K562 (cell line): ENCODE data around the gene BAMBI. TPM values are rescaled to one million over a fixed set of nuclear protein-coding genes. Genes with fewer than 3 reads are reported as not detected.

Experiments used
- CGGBP1 ChIP-seq: fragments of 250-450 bp; sonication (Bioruptor Pico); IDR thresholded peaks from 2 replicates; pipeline ENCODE4 v1.9.0; 2021; ENCODE audit warnings: mild to moderate bottlenecking
- CLOCK ChIP-seq: fragments of 250-450 bp; sonication (Bioruptor Pico); IDR thresholded peaks from 2 replicates; pipeline ENCODE4 v1.4.0; 2020; ENCODE audit warnings: mild to moderate bottlenecking, moderate library complexity, borderline replicate concordance
- FOXJ3 ChIP-seq: sonication (generic); formaldehyde crosslinking; IDR thresholded peaks from 2 replicates; pipeline ENCODE4 v1.4.0; 2020; ENCODE audit warnings: mild to moderate bottlenecking, missing genetic modification reagents
- FOXM1 ChIP-seq, 2 experiments: fragments of 450-650 bp in 1 of 2; sonication (generic) in 1 of 2; formaldehyde crosslinking in 1 of 2; IDR thresholded peaks; 2 replicates each; pipeline versions ENCODE4 v1.6.1 to v1.9.0; 2017 to 2022; ENCODE audit warnings: low read depth in 2 of 2, mild to moderate bottlenecking in 2 of 2, missing genetic modification reagents in 1 of 2, moderate library complexity in 1 of 2
- GABPB1 ChIP-seq: sonication (generic); formaldehyde crosslinking; IDR thresholded peaks from 2 replicates; pipeline ENCODE4 v1.8.0; 2022; ENCODE audit warnings: mild to moderate bottlenecking, missing genetic modification reagents
- GABPB2 ChIP-seq: fragments of 250-450 bp; sonication (Bioruptor Pico); conservative IDR thresholded peaks from 2 replicates; pipeline ENCODE4 v1.5.1; 2021; ENCODE audit warnings: mild to moderate bottlenecking
- HSF4 ChIP-seq: fragments of 250-450 bp; sonication (Bioruptor Pico); IDR thresholded peaks from 2 replicates; pipeline ENCODE4 v2.1.2; 2022; ENCODE audit warnings: mild to moderate bottlenecking, moderate library complexity, borderline replicate concordance
- ILF3 ChIP-seq: fragments of 450-650 bp; IDR thresholded peaks from 2 replicates; pipeline ENCODE4 v1.6.1; 2018; ENCODE audit warnings: antibody characterized with exemption, mild to moderate bottlenecking, moderate library complexity, borderline replicate concordance
- IRF2 ChIP-seq: sonication (generic); formaldehyde crosslinking; IDR thresholded peaks from 2 replicates; pipeline ENCODE4 v1.8.1; 2022; ENCODE audit warnings: mild to moderate bottlenecking, missing genetic modification reagents
- KAT7 ChIP-seq: sonication (generic); formaldehyde crosslinking; IDR thresholded peaks from 2 replicates; pipeline ENCODE4 v1.8.0; 2022; ENCODE audit warnings: missing genetic modification reagents, mild to moderate bottlenecking, borderline replicate concordance
- MIER1 ChIP-seq: fragments of 450-650 bp; IDR thresholded peaks from 2 replicates; pipeline ENCODE4 v1.6.1; 2016; ENCODE audit warnings: antibody characterized with exemption, mild to moderate bottlenecking, low read depth
- PTRF ChIP-seq: fragments of 450-650 bp; IDR thresholded peaks from 2 replicates; pipeline ENCODE4 v1.6.1; 2016; ENCODE audit warnings: mild to moderate bottlenecking, missing genetic modification characterization, missing compliant biosample characterization
- PURB ChIP-seq: sonication (generic); formaldehyde crosslinking; IDR thresholded peaks from 2 replicates; pipeline ENCODE4 v1.9.0; 2021; ENCODE audit warnings: low read depth, mild to moderate bottlenecking, missing genetic modification reagents
- RBM15 ChIP-seq: fragments of 200-400 bp; formaldehyde crosslinking; IDR thresholded peaks from 2 replicates; pipeline ENCODE4 v1.6.1; 2018; ENCODE audit warnings: mild to moderate bottlenecking, low read length, moderate library complexity; ENCODE audit not compliant: insufficient read depth
- SMARCB1 ChIP-seq: IDR thresholded peaks from 2 replicates; pipeline ENCODE4 v1.6.1; 2011; ENCODE audit warnings: improper control_type of control experiment, low read depth; ENCODE audit not compliant: insufficient read length
- SUPT5H ChIP-seq: fragments of 450-650 bp; IDR thresholded peaks from 2 replicates; pipeline ENCODE4 v1.6.1; 2016
- ZNF12 ChIP-seq: sonication (generic); formaldehyde crosslinking; IDR thresholded peaks from 2 replicates; pipeline ENCODE4 v1.4.0; 2020; ENCODE audit warnings: mild to moderate bottlenecking, missing genetic modification reagents
- ZNF121 ChIP-seq: sonication (generic); formaldehyde crosslinking; conservative IDR thresholded peaks from 2 replicates; pipeline ENCODE4 v1.8.0; 2022; ENCODE audit warnings: missing genetic modification reagents
- ZNF217 ChIP-seq: sonication (generic); formaldehyde crosslinking; IDR thresholded peaks from 2 replicates; pipeline ENCODE4 v1.8.0; 2022; ENCODE audit warnings: mild to moderate bottlenecking, missing genetic modification reagents
- ZNF3 ChIP-seq: fragments of 250-450 bp; sonication (Bioruptor Pico); IDR thresholded peaks from 2 replicates; pipeline ENCODE4 v1.5.0; 2021; ENCODE audit warnings: mild to moderate bottlenecking, moderate library complexity
- polyA plus RNA-seq, 8 experiments: library from polyadenylated mRNA; depleted of rRNA in 4 of 8; stranded (reverse) in 5 of 8; unstranded in 3 of 8; fragments of >200 nt; fragmentation: Nextera tagmentation in 2 of 8; fragmentation: Illumina TruSeq in 1 of 8; extraction: Ambion mirVana in 2 of 8; extraction: Trizol in 1 of 8; gene quantifications; 2 replicates each; pipeline versions ENCODE4 v1.2.1 to v1.2.3, GENCODE V29; 2011 to 2014; ENCODE audit warnings: inconsistent platforms in 1 of 8, missing spikeins in 1 of 8
- total RNA-seq, 7 experiments: library from RNA; depleted of rRNA in 6 of 7; stranded (reverse); fragments of >200 nt in 6 of 7; fragmentation: Illumina TruSeq in 2 of 7; extraction: Trizol in 2 of 7; gene quantifications; 2 replicates each; pipeline versions ENCODE4 v1.2.1 to v1.2.3, GENCODE V29; 2011 to 2021; ENCODE audit warnings: low replicate concordance in 1 of 7
- TF ChIP-seq, protein P1 (sequence below): sonication (generic); formaldehyde crosslinking; IDR thresholded peaks from 2 replicates; pipeline ENCODE4 v1.8.0; 2022; ENCODE audit warnings: mild to moderate bottlenecking, missing genetic modification reagents
- TF ChIP-seq, protein P2 (sequence below): fragments of 250-450 bp; sonication (Bioruptor Pico); IDR thresholded peaks from 2 replicates; pipeline ENCODE4 v1.5.1; 2021; ENCODE audit warnings: mild to moderate bottlenecking

Gene BAMBI
- total and polyA plus RNA-seq, 9 of the 15 experiments (the other 6 are each of a cell fraction or from before 2014, with no cell fraction given), result 2.0 to 21.8 (median 13.5) TPM

- TF ChIP-seq CLOCK (CRISPR knock-in tag) (no peak), GABPB2 (no peak), FOXJ3 (CRISPR knock-in tag) (no peak), ZNF12 (CRISPR knock-in tag) (no peak), FOXM1 (IDR thresholded peaks at IDR 0.05; ENCODE audit: low read depth) (no peak), FOXM1 (CRISPR knock-in tag; IDR thresholded peaks at IDR 0.05; ENCODE audit: low read depth) (no peak), MIER1 (no peak), SUPT5H (peak; percentile 87), ILF3 (0 out of 2 replicates have a peak, but pooled peaks have one; percentile 18), GABPB1 (CRISPR knock-in tag) (no peak; the same call in 1 of the 2 replicates), ZNF121 (CRISPR knock-in tag) (no peak), HSF4 (CRISPR knock-in tag) (no peak), PTRF (tag) (no peak), KAT7 (no peak), IRF2 (no peak), RBM15 (no peak), SMARCB1 (no peak), ZNF217 (CRISPR knock-in tag) (no peak), PURB (no peak), CGGBP1 (CRISPR knock-in tag) (no peak), ZNF3 (CRISPR knock-in tag) (no peak)
- TF ChIP-seq, protein P1, sequence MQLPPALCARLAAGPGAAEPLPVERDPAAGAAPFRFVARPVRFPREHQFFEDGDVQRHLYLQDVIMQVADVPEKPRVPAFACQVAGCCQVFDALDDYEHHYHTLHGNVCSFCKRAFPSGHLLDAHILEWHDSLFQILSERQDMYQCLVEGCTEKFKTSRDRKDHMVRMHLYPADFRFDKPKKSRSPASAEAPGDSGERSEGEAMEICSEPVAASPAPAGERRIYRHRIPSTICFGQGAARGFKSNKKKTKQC, result peak; percentile 44; the same call in 1 of the 2 replicates
- TF ChIP-seq, protein P2, sequence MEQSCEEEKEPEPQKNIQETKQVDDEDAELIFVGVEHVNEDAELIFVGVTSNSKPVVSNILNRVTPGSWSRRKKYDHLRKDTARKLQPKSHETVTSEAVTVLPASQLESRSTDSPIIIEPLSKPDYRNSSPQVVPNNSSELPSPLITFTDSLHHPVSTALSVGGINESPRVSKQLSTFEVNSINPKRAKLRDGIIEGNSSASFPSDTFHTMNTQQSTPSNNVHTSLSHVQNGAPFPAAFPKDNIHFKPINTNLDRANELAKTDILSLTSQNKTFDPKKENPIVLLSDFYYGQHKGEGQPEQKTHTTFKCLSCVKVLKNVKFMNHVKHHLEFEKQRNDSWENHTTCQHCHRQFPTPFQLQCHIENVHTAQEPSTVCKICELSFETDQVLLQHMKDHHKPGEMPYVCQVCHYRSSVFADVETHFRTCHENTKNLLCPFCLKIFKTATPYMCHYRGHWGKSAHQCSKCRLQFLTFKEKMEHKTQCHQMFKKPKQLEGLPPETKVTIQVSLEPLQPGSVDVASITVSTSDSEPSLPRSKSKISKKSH (CRISPR knock-in tag), result no peak
Measured at GRCh38 chr10:28676968-28677887, at the start of gene BAMBI (continued).
